ENCODE data around the gene HOXB1.

- TF ChIP-seq, protein P1, sequence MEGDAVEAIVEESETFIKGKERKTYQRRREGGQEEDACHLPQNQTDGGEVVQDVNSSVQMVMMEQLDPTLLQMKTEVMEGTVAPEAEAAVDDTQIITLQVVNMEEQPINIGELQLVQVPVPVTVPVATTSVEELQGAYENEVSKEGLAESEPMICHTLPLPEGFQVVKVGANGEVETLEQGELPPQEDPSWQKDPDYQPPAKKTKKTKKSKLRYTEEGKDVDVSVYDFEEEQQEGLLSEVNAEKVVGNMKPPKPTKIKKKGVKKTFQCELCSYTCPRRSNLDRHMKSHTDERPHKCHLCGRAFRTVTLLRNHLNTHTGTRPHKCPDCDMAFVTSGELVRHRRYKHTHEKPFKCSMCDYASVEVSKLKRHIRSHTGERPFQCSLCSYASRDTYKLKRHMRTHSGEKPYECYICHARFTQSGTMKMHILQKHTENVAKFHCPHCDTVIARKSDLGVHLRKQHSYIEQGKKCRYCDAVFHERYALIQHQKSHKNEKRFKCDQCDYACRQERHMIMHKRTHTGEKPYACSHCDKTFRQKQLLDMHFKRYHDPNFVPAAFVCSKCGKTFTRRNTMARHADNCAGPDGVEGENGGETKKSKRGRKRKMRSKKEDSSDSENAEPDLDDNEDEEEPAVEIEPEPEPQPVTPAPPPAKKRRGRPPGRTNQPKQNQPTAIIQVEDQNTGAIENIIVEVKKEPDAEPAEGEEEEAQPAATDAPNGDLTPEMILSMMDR (IDR thresholded peaks at IDR 0.05), result no peak
- no peak for TF ChIP-seq POLR2A (IDR thresholded peaks at IDR 0.05)
Measured at GRCh38 chr17:48545539-48545938, 14.7 kb upstream of the HOXB1 start.
